Measurements from ENCODE around the gene NUFIP2.

GRCh38 chr17:29246628-29247027, 47.3 kb downstream of the NUFIP2 start, which contains the start of gene CRYBA1:
- no peak for TF ChIP-seq CTCF (conservative IDR thresholded peaks at IDR 0.05; ENCODE audit: low read depth, low read length)
- TF ChIP-seq EZH2 (IDR thresholded peaks at IDR 0.05; ENCODE audit: borderline replicate concordance, low read depth, low read length, poor library complexity, severe bottlenecking): no peak

All from A673 (cell line).